B cell (primary cell): ENCODE results near the gene NAPEPLD.
"Not testable (repeated sequence)": the region's sequence is repeated elsewhere in the genome, so short reads cannot be mapped to it uniquely, and the experiment has no call there.

Source experiments
- CTCF ChIP-seq: fragments of 200-600 bp; IDR thresholded peaks from one replicate; pipeline ENCODE4 v1.8.0; 2022; ENCODE audit warnings: antibody characterized with exemption, mild to moderate bottlenecking
- EZH2 ChIP-seq: IDR thresholded peaks from 2 replicates; pipeline ENCODE4 v1.6.1; 2012; ENCODE audit warnings: borderline replicate concordance, low read depth, mild to moderate bottlenecking, moderate library complexity, low read length; ENCODE audit not compliant: insufficient read depth, poor library complexity, severe bottlenecking

- not testable (repeated sequence) for TF ChIP-seq CTCF, EZH2
These were observed 10.2 kb upstream of the NAPEPLD start for GRCh38 chr7:103159072-103159471.
